IPS DF 4.7 (cell line): ENCODE data around the gene GRID1.
"Not testable (repeated sequence)": the region's sequence is repeated elsewhere in the genome, so short reads cannot be mapped to it uniquely, and the experiment has no call there.

Experiments used
- DNase-seq: peaks from one replicate; pipeline ENCODE4 v3.0.0-alpha.2; 2013; ENCODE audit warnings: low spot score; ENCODE audit errors: extremely low read depth

GRID1 gene

DNA sequence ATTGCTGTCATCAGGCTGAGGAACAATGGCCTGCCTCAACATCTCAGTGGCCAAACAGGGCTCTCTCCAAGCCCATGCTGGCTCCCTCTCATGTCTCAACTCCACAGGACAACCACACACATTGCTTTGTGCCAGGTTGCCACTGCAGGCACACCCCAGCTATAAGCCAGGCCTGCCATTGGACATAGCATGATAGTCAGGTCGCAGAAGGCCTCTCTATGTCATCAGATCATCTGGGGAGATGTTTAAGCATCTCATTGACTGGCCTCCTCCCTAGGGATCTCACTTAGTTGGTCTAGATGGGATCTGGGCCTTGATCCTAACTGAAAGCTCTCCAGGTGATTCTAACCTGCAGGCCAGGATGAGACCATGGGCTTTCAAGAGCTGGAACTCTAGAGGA is 257.2 kb downstream of the GRID1 start:
- DNase-seq: no peak

DNA sequence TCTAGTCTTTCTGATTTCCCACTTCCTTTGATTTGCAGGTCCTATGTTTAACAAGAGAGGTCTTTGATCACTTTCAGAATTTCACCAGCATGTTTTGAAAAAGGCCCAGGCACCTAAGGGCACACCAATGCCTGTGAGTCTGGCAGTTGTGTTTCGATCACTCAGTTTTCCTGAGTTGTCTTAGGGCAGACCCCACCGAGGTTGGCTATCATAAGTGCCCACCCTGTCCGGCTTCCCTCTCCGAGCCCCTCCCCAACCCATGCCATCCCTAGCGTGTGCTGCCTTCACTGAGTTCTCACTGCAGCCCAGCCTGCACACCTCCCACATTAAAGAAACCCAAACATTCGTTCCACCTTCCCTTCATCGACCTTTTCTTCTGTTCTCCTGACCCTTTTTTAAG is 257.9 kb downstream of the GRID1 start:
- no peak for DNase-seq

DNA sequence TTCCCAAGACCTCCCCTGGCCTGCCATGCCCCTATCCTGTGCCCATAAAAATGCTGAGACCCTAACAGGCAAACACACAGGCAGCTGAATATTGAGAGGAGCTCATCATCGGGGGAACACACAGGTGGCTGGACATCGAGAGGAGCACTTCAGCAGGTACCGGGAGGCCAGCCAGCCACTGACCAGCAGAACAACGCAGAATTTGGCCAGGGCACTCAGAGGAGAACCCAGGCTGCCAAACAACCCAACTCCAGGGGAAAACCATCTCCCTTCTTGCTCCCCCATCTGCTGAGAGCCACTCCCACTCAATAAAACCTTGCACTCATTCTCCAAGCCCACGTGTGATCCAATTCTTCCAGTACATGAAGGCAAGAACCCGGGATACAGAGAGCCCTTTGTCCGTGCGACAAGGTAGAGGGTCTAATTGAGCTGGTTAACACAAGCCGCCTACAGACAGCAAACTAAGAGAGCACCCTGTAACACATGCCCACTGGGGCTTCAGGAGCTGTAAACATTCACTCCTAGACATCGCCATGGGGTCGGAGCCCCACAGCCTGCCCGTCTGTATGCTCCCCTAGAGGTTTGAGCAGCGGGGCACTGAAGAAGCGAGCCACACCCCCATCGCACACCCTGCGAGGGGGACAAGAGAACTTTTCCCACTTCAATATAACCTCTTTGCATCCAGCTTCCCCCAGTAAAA is 258.8 kb downstream of the GRID1 start:
- not testable (repeated sequence) for DNase-seq

DNA sequence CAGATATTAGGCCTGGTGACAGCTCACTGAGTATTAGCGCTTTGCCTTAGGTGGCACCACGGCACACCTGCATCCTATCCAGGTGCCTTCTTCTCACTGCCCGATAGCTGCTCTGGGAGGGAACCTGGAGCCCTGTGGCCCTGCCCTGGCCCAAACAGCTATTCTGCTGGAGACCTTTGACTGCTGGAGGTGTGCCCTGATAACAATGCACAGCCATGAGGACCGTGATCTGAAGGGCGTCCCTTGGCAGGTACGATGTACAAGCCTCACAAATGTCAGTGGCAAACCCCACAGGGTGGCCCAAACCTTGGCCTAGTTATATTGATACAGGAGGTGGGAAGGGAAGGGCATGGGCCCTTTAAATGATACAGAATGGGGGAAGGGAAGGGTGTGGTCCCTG is 259.5 kb downstream of the GRID1 start:
- DNase-seq: no peak

DNA sequence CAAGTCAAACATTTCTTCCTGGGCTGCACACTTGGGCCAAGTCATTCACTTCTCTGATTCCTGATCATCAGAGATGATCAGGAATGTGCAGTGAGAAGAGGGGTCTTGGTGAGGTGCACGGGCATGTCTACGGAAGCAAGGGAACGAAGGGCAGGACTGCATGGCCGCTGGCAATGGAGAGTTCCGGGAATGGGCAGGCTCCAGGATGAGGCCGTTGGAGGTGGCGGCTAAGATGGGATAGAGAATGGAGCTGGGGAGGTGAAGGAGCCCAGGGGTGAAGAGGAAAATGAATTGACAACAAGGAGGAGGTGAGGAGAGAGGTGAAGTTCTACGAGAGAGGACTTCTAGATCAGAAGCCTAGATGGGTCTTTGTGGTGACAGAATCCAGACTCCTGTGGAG is 260.0 kb downstream of the GRID1 start:
- no peak for DNase-seq

DNA sequence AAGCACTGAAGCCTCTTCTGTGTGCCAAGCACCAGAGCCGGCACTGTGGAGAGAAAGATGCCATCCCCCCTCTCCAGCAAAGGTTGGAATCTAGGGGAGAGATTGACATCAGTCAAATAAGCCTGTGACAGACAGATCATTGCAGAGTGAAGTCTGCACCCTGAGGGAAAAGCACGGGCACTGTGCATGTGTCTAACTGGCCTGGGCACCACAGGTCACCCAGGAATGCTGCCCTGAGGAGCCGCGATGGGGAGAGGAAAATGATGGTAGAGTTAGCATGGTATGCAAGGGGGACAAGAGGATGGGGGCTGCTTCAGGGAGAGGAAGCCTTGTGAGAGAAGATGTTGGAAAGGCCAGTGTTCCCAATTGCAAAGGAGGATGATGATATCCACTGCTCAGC is 261.0 kb downstream of the GRID1 start:
- no peak for DNase-seq

DNA sequence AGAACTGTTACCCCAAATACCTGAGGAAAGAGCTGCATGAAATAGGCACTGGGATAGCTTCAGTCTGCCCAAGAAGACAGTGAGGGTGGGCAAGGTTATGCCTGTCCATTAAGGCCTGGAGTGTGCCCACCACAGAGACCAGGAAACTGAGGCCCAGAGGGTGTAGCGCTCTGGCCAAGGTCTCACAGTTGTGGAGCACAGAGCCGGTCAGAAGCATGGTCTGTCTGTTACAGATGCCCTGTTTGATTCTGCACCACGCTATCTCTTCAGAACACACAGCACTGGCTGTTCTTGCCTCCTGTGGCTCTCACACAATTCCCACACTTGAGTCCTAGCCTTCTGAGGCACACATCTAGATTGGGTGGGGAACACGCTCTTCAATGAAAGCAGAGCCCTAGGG is 261.4 kb downstream of the GRID1 start:
- no peak for DNase-seq

DNA sequence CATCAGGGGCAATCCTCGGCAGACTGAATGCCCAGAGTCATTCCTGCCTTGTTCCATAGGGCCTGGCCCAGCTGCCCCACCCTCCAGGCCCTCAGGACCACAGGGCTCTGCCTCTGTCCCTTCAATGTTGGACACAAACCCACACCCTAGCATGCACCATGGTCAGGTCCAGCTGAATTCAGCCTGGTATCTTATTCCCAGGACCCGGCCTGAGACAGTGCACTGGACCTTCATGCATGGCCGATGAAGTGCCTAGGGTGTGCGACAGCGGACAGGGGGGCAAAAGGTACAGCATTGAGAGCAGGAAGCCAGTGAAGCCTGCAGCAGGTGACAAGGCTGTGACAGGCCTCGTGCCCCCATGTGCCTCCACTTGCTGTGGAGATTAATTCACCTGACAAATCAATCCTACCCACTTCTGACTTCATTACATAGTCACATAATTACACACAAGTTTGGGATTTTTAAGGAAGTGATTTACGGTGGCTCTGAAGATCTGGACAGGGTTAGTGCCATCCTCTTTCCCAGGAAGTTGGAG is 261.9 kb downstream of the GRID1 start:
- DNase-seq: no peak

DNA sequence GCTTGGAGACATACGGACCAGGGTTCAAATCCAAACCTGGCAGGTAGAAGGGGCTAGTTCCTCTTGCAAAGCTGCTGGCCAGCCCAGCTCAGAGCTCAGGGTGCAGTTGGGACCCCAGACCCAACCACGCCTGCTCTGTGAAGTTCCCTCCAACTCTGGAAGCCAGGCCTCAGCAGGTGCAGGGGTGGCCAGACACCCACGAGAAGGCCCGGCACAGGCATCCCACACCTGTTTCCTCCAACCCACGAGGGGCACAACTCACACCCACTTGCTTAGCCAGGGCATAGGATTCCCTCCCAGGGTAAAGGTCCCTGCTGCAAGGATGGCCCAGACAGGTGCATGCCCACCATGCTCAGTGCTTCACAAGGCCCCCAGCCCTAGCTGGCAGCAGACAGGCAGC is 262.4 kb downstream of the GRID1 start:
- no peak for DNase-seq

DNA sequence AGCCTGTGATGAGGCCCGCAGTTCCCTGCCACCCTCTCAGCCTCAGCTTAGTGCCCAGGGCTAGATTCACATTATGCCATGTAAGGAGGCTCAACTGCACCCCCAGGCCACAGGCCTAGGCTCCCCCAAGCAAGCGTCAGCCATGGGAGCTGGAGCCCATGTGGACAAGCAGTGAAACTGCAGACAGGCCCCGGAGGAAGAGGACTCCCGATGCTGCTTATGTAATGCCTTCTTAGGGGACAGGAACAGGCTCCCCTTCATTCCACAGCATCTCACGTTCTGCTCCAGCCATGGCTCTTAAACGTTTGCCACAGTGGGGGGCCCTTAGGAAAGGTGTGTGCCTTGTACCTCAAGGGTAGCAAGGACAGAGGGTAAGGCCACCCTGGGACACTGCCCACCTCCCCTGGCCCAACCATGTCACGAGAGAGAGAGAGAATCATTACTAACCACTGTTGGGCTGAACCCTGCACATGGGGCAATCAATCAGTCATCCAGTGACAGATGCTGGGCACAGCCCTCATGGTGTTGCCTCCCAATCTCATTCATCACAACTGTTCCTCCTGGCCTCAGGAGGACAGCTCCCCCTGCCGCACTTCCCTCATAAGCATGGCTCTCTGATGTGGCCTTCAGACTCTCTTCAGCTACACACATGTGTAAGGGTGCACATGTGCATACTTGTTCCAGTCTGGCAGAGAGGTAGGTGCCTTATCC is 263.0 kb downstream of the GRID1 start:
- no peak for DNase-seq

DNA sequence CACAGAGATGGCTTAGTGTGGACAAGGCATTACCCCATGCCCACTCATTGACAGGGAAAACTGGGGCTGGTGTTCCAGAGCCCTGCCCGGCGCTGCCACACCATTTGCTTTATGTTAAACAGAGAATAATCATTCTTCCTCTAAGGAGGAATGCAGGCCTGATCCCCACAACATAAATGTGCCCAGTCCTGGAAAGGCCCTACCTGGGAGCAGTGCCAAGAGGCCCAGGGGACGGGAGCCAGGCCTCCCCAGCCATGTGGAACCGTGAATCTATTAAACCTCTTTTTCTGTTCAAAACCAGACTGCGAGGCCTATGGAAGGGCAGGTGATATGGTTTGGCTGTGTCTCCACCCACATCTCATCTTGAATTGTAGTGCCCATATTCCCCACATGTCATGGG is 264.1 kb downstream of the GRID1 start:
- no peak for DNase-seq

DNA sequence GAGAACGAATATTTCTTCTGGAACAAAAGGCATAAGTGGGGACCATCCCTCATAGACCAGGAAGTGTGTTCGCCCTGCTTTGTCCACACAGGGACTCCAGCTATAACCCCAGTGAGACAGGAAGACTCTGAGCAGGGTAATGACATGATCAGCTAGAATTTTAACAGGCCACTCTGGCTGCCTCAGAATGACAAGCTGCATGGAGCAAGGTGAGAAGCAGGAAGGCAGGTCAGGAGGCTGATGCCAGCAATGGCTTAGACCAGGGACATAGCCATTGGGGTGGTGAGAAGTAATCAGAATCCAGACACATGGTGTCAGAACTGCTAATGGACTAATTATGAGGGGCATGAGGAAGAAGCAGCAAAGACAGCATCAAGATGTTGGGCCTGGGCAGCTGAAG is 264.6 kb downstream of the GRID1 start:
- DNase-seq: no peak

DNA sequence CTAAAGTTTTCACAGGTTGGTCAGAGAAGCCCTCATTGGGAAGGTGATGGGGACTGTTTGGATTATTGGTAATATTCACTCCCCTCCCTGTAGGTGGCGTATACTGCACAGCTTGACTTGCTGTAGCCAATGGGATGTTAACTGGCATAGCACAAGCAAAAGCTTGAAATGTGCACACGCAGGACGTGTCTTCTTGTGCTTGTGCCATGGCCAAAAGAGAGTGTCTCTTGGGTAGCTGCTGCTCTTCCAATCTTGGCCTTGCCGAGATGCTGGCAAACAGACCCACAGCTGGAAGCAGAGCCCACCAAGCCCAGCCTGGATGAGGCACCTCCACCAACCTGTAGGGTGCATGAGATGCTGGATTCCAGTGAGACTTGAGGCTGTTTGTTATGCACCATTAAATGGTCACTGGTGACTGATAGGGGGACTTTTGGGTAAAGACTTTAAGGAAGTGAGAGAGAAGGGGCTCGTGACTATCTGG is 266.0 kb downstream of the GRID1 start:
- DNase-seq: peak; percentile 11

DNA sequence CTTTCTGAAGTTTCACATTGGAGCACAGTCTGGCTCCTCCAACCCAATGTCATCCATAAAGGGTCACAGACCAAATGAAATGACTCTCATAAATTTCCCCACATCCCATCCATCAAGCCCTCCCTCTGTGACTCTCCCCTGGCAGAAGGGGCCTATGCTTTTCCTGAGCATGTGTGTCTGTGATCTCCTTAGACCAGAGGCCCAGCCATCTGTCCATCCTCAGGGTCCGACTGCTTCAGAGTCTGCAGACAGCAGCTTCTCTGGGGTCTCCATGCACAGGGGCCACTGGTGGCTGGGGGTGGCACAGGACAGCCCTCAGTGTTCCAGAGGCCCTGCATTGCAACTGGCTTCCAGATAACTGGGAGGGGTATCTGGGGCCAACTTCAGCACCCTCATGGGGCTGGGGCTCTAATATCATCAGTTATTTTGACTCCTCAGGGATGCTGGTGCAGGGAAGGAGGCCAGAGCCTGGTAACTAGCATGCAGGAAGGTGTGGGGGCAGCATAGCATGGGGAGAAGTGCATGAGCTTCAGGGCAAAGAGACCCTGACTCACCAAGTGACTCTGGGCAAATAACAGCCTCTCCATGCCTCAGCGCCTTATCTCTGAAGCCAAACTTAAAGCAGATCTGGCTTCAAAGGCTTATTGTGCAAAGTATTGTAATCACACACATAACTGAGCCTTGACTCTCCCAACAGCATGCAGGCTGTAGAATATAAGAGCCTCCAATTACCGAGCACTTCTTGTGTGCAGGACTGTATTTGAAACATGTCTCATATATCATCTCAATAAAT is 266.9 kb downstream of the GRID1 start:
- no peak for DNase-seq

DNA sequence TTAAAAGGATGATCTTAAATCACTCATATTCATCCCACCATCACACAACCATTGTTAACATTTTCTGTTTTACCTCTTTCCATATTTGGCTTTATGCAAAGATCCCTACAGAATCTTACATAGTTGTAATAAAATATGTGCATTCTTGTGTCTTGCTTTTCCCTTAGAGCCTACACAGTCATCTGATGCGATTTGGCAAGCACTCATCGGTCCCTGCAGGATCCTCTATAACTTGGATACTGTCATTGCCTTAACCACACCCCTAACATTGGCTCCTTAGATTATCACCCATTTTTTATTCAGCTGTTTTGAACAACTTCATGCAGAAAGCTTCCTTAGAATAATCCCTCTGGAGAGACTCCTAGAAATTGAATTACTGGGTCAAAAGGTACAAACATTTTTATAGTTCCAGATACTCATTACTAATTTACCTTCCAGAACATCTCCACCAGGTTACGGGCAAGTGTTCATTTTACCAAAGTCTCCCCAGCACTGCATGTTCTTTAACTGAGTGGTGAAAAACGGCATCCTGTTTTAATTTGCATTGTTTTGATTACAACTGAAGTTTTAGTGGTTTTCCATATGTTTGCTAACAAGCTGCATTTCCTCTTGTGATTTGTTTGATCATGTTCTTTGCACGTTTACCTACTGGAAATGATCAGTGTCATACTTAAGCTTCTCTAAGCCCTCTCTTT is 268.3 kb downstream of the GRID1 start:
- DNase-seq: no peak

DNA sequence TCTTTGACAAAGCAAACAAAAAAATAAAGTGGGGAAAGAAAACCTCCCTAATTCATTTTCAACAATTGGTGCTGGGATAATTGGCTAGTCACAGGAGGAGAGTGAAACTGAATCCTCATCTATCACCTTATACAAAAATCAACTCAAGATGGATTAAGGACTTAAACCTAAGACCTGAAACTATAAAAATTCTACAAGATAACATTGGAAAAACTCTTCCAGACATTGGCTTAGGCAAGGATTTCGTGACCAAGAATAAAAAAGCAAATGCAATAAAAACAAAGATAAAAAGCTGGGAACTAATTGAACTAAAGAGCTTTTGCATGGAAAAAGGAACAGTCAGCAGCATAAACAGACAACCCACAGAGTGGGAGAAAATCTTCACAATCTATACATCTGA is 271.5 kb downstream of the GRID1 start:
- not testable (repeated sequence) for DNase-seq

DNA sequence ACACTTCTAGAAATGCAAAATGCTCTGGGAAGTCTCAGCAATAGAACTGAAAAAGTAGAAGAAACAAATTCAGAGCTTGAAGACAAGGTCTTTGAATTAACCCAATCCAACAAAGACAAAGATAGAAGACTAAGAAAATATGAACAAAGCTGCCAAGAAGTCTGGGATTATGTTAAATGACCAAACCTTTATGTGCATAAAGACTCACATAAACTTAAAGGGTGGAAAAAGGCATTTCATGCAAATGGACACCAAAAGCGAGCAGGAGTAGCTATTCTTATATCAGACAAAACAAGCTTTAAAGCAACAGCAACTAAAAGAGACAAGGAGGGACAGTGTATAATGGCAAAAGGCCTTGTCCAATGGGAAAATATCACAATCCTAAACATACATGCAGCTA is 274.3 kb downstream of the GRID1 start:
- not testable (repeated sequence) for DNase-seq

DNA sequence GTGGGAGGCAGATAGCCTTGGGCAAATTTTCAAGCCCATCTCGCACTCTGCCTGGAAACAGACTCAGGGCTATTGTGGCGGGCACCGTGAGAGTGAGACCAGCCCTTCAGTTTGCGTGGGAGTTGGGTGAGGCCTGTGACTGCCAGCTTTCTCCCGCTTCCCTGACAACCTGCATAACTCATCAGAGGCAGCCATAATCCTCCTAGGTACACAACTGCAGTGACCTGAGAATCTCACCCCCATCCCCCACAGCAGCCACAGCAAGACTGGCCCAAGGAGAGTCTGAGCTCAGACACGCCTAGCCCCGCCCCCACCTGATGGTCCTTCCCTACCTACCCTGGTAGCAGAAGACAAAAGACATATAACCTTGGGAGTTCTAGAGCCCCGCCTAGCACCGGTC is 275.4 kb downstream of the GRID1 start:
- no peak for DNase-seq

DNA sequence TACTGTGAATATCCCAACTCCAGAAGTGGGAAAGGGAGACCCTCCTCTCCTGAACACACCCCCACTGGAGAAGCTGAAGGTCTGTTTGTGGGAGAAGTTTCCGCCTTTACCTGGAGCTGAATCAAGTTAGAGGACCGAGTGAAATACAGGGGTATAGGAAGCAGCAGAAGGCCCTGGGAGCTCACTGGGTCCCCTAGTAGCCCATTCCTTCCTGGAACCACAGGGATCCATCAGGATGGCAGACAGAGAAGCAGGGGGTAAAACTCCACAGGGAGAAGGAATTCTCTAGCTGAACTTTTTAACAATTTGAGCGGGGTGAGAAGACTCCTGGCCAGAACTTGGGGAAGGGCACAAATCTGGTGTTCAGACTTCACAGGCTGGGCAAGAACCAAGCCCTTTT is 275.8 kb downstream of the GRID1 start:
- no peak for DNase-seq

DNA sequence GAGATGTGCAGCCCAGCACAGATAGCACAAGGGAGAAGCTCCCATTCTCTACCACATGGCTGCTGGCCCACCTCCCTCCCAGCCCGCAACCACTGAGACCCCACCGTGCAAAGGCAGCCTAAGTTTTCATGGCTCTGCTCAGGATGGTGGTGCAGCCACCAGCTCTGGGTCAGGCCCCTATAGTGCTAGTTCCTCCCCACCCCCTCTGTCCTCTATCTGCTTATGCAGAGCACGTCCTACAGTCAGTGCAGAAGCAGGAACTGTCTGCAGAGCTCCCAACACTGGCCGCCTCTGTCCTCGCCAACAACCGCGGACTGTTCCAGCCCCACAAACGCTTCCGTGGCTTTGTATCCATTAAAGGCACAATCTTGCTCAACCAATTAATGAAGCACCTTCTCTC is 278.9 kb downstream of the GRID1 start:
- DNase-seq: no peak

DNA sequence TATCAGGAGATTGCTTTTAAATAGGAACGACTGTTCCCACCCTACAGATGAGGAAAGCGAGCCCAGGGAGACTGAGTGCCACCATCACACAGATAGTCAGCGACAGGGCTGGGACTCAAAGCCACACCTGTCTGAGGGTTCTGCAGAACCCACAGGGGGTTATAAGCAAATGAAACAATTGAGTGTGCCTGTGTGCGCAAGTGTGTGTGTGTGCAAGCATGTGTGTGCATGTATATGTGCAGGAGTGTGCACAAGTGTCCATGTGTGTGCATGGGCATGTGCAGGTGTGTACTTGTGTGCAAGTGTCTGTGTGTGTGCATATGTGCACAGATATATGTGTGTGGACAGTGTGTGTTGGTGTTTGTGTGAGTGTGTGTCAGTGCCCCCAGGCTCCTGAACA is 280.2 kb downstream of the GRID1 start:
- DNase-seq: no peak
